Hepatocyte (in vitro differentiated cells): ENCODE measurements around the gene CBL. TPM values are rescaled to one million over a fixed set of nuclear protein-coding genes. Genes with fewer than 3 reads are reported as not detected.

Experiments used
- DNase-seq: peaks from one replicate; pipeline ENCODE4 v3.0.0-alpha.2; 2016; ENCODE audit warnings: low spot score
- H2AFZ ChIP-seq: fragments of 200-600 bp; sonication (generic); 2 replicates; pipeline ENCODE4 v1.6.0; 2016; ENCODE audit warnings: antibody characterized with exemption, mild to moderate bottlenecking
- H3K27ac ChIP-seq: fragments of 200-600 bp; sonication (generic); 2 replicates; pipeline ENCODE4 v1.5.1; 2016; ENCODE audit warnings: mild to moderate bottlenecking
- H3K27me3 ChIP-seq: fragments of 200-600 bp; sonication (generic); 2 replicates; pipeline ENCODE4 v1.6.1; 2016
- H3K36me3 ChIP-seq: fragments of 200-600 bp; sonication (generic); replicated peaks from 2 replicates; pipeline ENCODE4 v1.5.1; 2016; ENCODE audit warnings: low read depth; ENCODE audit not compliant: insufficient read depth
- H3K4me1 ChIP-seq: fragments of 200-600 bp; sonication (generic); 2 replicates; pipeline ENCODE4 v1.5.1; 2016; ENCODE audit warnings: mild to moderate bottlenecking, moderate library complexity; ENCODE audit not compliant: insufficient read depth
- H3K4me2 ChIP-seq: fragments of 200-600 bp; sonication (generic); 2 replicates; pipeline ENCODE4 v1.6.0; 2016
- H3K4me3 ChIP-seq: fragments of 200-600 bp; sonication (generic); 2 replicates; pipeline ENCODE4 v1.5.1; 2016; ENCODE audit warnings: mild to moderate bottlenecking
- H3K79me2 ChIP-seq: fragments of 200-600 bp; sonication (generic); 2 replicates; pipeline ENCODE4 v1.6.0; 2017; ENCODE audit warnings: mild to moderate bottlenecking
- H3K9me2 ChIP-seq: fragments of 200-600 bp; sonication (generic); replicated peaks from 2 replicates; pipeline ENCODE4 v1.6.0; 2017; ENCODE audit warnings: mild to moderate bottlenecking; ENCODE audit not compliant: insufficient read depth
- H3K9me3 ChIP-seq: fragments of 200-600 bp; sonication (generic); 2 replicates; pipeline ENCODE4 v1.5.1; 2016; ENCODE audit warnings: low read depth, mild to moderate bottlenecking
- H4K20me1 ChIP-seq: fragments of 200-600 bp; sonication (generic); 2 replicates; pipeline ENCODE4 v1.6.0; 2016; ENCODE audit warnings: mild to moderate bottlenecking; ENCODE audit not compliant: insufficient read depth, poor library complexity, severe bottlenecking
- CTCF ChIP-seq: fragments of 200-600 bp; sonication (generic); IDR thresholded peaks from 2 replicates; pipeline ENCODE4 v1.5.1; 2016; ENCODE audit warnings: antibody characterized with exemption, mild to moderate bottlenecking; ENCODE audit not compliant: poor library complexity
- EZH2 ChIP-seq: fragments of 200-600 bp; sonication (generic); IDR thresholded peaks from 2 replicates; pipeline ENCODE4 v1.6.1; 2016; ENCODE audit warnings: antibody characterized with exemption, mild to moderate bottlenecking, borderline replicate concordance
- EZH2phosphoT487 ChIP-seq: fragments of 200-600 bp; sonication (generic); IDR thresholded peaks from one replicate; pipeline ENCODE4 v1.6.1; 2018; ENCODE audit warnings: antibody characterized with exemption, mild to moderate bottlenecking, low read depth, moderate library complexity; ENCODE audit not compliant: unreplicated experiment, severe bottlenecking
- WGBS: methylation state at CpG from one replicate; pipeline ENCODE4 v1.1.6; 2016; ENCODE audit warnings: low lambda C conversion rate; ENCODE audit errors: missing lambda C conversion rate; 5-methylcytosine and 5-hydroxymethylcytosine counted together
- polyA plus RNA-seq: library from polyadenylated mRNA; unstranded; fragments of >200 nt; fragmentation: Nextera tagmentation; extraction: Ambion mirVana; gene quantifications from 2 replicates; pipeline ENCODE4 v1.2.1, GENCODE V29; 2016
- total RNA-seq: library from RNA; depleted of rRNA; stranded (reverse); fragments of >200 nt; gene quantifications from 2 replicates; pipeline ENCODE4 v1.2.3, GENCODE V29; 2014

Gene CBL
- total and polyA plus RNA-seq, 2 experiments from 2014 or later, result 6.6 to 15.6 TPM

DNA sequence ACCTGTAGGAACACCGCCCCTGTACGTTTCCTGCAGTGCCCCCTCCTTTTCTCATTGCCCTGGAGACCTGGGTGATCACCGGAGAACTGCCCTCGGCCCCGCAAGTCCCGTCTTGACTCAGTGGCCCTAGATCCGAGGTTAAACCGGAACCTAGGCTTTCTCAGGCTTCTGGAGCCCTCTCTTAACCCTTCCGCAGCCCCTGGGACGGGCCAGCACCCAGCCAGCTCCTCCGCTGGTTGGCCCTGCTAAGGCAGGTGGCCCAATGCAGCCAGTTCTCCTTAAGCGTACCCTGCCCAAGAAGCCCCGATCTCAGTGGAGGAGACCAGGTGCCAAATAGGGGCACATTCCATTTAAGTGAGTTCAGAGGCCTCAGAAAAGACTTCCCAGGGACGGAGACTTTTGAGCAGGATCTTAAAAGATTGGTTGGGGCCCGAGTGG lies 36.8 kb upstream of the CBL start:
- Histone ChIP-seq H4K20me1 (no peaks in the 10 kb centered on the region), H3K4me3 (peak overlapping the region; percentile 69), H3K9me3 (no peaks in the 10 kb centered on the region), H3K36me3 (no peaks in the 10 kb centered on the region), H3K27me3 (no peaks in the 10 kb centered on the region), H3K4me1 (peaks cover 3% of the 10 kb centered on the region), H3K79me2 (no peaks in the 10 kb centered on the region), H2AFZ (peak overlapping the region; percentile 84), H3K4me2 (peak overlapping the region; percentile 86), H3K9me2 (no peaks in the 10 kb centered on the region), H3K27ac (peak overlapping the region; percentile 84)
- 30% methylated on average over 15 of the region's 15 CpGs for WGBS
- peak; percentile 51 for DNase-seq
- TF ChIP-seq EZH2 (no peak), CTCF (no peak), EZH2phosphoT487 (no peak)

DNA sequence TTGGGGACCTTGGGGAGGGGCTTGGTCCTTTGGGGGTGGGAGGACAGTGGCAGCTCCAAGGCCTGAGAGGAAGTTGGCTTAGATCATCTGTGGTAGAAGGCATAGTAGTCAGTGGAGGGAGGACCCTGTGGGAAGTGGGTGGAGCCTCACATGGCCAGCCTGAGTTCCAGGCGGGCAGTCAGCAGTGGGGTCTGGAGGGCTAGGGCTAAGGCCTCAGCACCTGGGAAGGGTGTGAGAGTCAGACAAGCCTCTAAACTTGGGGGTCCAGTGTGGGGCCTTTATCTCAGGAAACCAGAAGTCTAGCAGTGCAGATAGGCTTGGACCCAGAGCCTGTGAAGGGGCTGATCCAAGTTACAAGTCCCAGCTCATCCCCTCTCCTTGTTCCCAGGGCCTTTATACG lies 33.6 kb upstream of the CBL start:
- 90% methylated on average over 2 of the region's 2 CpGs for WGBS
- no peak for DNase-seq

GRCh38 chr11:119173453-119173852 lies 32.7 kb upstream of the CBL start:
- 95% methylated on average over 21 of the region's 21 CpGs for WGBS
- H3K4me2 ChIP-seq, result no peak overlapping the region
- no peak for TF ChIP-seq EZH2
- no peak for TF ChIP-seq CTCF
- no peak for TF ChIP-seq EZH2phosphoT487
- H3K27ac ChIP-seq, result no peak overlapping the region
- H3K9me3 ChIP-seq, result no peaks in the 10 kb centered on the region
- no peaks in the 10 kb centered on the region for H3K79me2 ChIP-seq
- H3K9me2 ChIP-seq, result no peaks in the 10 kb centered on the region
- no peak overlapping the region for H3K4me3 ChIP-seq
- no peaks in the 10 kb centered on the region for H3K27me3 ChIP-seq
- H3K36me3 ChIP-seq, result no peaks in the 10 kb centered on the region
- H4K20me1 ChIP-seq, result no peaks in the 10 kb centered on the region
- H3K4me1 ChIP-seq, result peaks cover 3% of the 10 kb centered on the region
- DNase-seq, result no peak
- no peak overlapping the region for H2AFZ ChIP-seq

More for the DNA sequence above, 33.6 kb upstream of the CBL start:
- Histone ChIP-seq H3K27ac (no peak overlapping the region), H3K79me2 (no peaks in the 10 kb centered on the region), H3K36me3 (no peaks in the 10 kb centered on the region), H3K4me3 (no peak overlapping the region), H2AFZ (no peak overlapping the region), H3K27me3 (no peaks in the 10 kb centered on the region), H3K4me2 (no peak overlapping the region), H4K20me1 (no peaks in the 10 kb centered on the region), H3K9me3 (no peaks in the 10 kb centered on the region), H3K4me1 (peaks cover 3% of the 10 kb centered on the region), H3K9me2 (no peaks in the 10 kb centered on the region)
- TF ChIP-seq CTCF (no peak), EZH2 (no peak), EZH2phosphoT487 (no peak)
